Right kidney (tissue), 1 donor: ENCODE data around the gene CCDC85B.

ENCODE experiments used
- DNase-seq: peaks from one replicate; pipeline ENCODE4 v3.0.0-alpha.2; 2016

CCDC85B gene

DNA sequence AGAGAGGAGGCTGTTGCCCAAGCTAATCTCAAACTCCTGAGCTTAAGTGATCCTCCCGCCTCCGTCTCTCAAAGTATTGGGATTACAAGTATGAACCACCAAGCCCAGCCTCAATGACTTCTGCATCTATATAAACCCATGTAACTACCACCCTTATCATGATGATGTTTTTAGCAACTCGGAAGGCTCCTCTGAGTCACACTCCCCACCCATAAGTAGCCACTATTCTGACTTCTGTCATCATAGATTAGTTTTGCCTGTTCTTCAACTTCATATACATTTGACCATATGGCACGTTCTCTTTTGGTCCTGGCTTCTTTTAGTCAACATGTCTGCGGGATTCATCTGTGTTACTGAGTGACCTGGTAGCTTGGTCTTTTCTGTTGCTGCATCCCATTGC lies 16.1 kb downstream of the CCDC85B start:
- no peak for DNase-seq

DNA sequence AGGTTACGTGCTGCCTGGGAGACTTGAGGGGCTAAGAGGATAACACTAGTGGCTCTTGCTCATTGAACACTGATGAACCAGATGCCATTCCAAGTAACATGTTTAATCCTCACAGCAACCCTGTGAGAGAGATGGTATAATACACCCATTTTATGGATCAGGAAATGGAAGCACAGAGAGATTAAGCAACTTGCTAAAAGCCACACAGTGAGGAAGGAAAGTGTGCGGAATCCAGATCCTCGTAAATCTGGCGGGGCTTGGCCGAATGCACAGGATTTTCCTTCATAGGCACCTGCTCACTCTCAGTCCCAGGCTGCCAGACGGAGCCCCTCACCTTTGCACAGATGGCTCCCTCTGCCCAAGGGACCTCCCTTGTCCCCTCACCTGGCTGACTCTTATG lies 17.4 kb downstream of the CCDC85B start:
- DNase-seq = no peak

DNA sequence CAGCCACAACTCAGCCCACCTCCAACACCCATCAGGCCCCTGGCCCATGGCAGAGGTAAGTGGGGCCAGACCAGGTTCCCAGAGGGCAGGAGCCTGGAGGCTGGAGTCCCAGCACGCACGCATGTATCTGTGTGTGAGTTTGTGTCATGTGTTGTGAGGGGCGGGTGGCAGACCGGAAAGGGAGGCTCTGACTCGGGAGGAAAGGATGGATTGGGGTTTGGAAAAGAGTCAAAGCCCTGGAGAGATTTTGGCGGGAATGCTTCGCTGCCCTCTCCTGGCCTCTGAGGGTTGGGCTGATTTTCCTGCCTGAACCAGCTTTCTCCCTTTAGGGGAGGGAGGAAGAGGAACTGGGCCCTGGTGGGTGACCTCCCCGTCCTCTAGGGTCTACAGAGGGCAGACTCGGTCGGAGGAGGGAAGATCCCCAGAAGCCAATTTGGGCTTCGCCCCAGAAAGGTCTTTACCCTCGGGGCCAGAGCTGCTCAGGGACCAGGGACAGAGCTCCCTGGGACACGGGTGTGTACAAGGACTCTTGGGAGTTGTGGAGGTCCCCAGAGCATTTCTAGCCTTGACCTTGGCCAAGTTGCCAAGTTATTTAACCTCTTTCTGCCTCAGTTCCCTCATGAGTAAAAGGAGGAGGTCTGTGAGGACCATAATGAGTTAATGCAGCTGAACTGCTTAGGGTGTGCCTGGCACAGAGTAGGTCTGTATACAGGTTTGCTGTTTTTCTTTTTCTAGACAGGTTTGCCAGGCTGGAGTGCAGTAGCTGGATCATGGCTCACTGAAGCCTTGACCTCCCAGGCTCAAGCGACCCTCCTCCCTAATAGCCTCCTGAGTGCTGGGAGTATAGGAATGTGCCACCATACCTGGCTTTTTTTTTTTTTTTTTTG lies 21.5 kb downstream of the CCDC85B start:
- peak; percentile 37 for DNase-seq

DNA sequence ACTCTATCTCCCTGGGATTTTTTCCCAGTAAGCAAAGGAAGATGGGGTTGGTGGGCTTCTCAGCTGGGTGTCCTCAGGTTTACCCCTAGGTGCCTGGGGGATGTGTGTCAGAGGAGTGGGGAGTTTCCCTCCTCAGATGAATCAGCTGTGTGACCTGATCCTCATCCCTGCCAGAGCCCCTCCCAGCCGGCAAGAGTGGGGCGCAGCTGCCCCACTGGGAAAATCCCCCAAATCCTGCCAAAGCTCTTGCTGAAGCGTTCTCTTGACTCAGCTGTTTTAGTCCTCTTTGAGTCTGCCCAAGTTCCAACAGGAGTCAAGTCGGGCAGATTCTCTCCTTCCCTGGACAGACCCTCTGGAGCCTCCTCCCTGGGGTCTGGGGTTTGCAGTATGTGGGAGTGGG lies 22.4 kb downstream of the CCDC85B start:
- DNase-seq = no peak

DNA sequence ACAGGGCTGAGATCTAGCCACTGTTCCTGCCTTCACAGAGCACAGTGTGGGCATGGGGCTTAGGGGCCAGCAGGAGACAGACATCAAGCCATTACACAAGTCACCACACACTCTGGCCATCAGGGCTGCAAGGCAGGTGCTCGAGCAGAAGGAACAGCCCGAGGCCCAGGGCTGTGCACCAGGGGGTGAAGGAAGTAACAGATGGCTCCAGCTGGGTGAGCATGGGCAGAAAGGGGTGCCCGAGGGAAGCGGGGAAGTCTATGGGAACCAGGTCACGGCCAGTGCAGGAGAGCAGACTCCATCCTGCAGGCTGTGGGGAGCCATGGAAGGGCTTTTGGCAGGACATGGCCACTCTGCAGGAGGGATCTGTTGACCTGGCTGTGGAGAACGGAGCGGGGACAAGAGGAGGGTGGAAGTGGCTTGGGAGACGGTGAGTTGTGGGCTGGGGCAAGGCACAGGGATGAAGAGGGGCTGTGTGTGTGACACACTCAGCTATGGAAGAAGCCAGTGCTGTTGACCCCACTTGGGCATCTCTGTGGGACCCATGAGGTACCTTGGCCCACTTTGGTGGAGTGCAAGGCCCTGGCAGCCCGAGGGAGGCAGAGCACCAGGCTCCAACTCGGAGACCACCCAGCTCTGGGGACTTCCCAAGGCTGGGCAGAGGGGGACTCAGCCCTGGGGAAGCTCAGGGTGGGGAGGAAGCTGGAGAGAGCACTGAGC lies 24.8 kb downstream of the CCDC85B start:
- DNase-seq = no peak

DNA sequence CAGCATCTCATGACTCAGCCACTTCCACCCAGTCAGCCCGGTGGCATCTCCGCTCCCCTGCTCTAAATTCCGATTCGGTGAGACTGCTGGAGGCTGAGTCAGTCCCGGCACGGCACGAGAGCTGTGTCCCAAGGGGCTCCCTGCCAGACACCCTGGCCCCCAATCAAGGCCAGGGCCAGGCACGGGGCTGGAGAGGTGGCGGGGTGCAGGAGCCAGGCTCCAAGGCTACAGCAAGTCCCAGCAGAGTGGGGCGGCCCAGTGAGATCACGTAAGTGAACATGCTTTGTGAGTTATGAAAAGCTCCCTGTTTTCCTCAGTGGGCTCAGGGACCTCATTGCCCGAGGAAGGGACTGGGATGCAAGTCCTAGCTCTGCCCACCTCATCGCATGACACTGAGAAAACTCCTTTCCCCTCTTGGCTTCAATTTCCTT lies 25.4 kb downstream of the CCDC85B start:
- DNase-seq = no peak

DNA sequence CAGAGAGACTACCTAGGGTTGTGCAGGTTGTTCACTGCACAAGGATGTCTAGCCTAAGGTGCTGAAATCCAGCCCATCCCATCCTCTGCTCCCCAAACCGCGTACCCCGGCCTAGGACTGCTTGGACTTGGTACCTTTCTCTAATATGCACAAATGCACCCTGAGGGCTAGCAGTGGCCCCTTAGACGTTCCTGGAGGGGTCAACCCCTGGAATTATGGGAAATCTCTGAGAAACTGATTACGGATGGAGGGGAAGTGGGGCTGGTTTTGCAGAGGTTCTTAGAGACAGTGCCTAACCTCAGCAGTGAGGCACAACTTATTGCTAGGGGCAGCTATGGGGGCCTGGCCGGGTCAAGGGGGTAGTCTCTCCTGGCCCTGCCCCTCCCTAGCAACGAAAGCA lies 25.9 kb downstream of the CCDC85B start:
- no peak for DNase-seq

DNA sequence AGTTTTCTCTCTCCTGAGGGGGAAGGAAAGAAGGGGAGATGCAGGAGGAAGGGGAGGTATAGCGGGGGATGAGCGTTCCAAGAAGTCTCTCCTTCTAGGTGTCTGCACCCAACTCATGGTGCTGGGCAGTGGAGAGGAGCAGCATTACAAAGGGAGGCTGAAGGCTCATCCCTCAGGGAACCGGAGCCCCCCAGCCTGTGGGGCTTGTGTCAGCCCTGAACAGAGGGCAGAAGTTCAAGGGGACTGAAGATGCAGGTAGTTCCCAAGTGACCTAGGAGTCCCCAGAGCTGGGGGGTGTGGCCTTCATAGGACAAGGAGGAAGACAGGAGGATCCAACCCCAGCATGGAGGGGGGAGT lies 26.6 kb downstream of the CCDC85B start:
- no peak for DNase-seq

DNA sequence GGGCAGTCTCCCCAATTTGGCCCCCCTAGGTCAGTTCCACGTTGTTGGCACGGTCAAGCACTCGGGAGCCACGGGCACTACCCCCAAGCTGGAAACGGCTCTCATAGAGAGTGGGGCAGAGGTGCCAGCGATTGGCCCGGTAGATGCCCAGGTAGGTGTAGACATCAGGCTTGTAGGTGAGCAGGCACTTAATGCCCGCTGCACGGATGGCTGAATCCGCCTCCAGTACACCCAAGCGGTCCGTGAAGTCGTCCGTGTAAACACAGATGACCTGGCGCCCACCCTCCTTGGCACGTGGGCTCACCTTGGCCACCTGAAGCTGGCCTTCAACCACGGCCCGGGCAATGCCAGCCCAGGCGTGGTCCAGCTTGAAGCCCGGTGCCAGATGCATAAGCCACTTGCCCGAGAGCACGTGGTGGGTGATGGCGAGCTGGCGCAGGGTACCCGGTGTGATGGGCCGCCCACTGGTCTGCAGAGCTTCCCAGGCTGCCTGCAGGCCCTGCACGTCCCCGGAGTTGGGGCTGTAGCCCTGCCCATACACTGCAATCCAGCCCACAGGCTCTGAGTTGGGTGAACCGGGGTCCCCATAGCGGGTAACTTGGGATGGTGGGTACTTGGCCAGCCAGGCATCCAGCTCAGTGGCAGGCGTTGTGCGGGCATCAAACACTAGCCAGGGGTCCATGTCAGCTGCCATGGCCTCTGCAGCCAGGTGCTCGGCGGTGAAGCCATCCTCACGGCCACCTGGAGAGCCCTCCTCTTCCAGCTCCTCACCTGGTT lies 27.1 kb downstream of the CCDC85B start:
- DNase-seq = no peak

DNA sequence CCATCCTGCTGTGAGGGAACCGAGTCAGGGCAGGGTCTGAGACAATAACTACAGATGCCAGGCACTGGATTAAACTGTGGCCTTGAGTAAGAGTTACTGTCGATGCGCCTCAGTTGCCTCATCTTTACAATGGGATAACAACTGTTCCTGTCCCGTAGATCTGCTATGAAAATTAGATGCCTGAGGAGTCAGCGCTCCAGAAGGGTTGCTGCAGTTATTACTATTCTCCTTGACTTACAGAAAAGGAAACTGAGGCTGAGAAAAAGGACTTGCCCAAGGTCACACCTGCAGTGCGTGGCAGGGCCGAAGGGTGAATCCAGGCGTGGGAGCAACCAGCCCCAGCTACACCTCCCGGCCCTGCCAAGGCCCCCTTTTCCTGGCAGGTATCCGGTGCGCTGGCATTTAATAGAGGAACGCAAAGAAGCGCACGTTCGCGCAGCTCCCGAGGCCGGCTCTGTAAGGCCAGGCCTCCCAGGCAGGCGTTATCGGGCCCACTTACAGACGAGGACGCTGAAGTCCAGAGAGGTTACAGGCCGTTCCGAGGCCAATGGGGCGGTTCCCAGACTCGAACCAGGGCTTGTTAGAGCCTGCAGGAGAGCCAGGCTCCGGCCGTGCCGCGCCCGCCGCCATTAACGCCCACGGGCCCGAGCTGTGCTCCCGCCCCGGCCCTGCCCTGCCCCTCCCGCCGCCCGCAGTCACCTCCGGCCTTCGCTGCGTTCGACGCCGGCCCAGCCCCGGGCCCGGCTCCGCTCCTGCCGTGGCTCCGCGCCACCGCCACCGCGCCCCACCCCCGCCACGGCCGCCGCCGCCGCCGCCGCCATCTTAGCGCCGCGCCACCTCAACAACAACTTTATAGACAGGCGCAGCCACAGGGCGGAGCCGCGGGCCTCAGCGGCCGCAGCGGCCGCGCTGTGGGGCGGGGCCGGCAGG lies 28.0 kb downstream of the CCDC85B start, which contains the start of gene C11orf68:
TSS of gene C11orf68 (minus strand) at position 852 of the 930 bp plus-strand sequence. CDS start at position 821, 31 bp downstream.
- peak; percentile 67 for DNase-seq

DNA sequence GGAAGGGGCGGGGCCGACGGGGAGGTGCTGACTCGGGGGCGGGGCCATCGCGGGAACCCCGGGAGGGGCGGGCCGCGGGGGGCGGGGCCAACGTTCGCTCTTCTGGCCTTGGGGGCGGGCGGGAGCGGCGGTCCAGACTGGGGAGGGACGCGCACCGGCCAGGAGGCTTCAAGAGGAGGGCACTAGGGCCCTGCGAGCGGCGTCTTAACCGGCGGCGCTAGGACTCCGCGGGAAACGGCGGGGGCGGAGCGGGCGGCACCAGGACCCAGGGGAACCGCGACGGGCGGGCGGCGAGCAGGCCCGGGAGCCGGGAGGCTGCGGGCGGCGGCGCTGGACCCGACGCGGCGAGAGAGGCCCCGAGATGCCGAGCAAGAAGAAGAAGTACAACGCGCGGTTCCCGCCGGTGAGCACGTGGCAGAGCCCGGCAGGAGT lies 28.7 kb downstream of the CCDC85B start, which contains the start of gene DRAP1:
TSS of gene DRAP1 (plus strand) at position 286 of the 432 bp plus-strand sequence. CDS start at position 362, 76 bp downstream.
- DNase-seq = peak; percentile 88

DNA sequence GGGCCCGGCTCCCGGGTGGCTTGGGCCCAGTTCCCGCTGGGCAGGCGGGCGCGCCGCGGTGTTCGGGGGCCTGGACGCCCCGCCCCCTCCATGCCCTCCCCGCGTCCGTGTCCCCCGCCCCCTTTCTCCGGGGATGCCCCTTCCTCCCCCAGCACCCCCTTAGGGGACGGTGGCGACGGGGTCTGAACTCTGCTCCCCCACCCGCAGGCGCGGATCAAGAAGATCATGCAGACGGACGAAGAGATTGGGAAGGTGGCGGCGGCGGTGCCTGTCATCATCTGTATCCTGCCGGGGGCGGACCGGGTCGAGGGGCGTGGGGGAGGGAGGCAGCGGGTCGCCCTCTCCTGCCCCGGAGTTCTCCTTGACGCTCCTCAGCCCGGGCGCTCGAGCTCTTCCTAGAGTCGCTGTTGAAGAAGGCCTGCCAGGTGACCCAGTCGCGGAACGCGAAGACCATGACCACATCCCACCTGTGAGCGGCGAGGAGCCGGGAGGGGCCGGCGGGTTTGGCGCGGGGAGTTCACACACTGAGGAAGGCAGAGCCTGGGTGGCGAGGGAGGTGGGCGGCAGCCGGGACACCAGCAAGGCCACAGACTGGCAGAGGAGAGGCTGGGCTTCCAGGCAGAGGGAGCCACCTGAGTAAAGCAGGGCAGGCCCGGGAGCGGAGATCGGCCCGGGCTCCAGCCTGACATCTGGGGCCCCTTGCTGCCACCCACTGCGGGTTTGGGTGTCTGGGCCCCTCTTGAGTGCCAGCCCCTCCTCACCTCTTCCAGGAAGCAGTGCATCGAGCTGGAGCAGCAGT lies 29.3 kb downstream of the CCDC85B start:
- DNase-seq = peak; percentile 56

DNA sequence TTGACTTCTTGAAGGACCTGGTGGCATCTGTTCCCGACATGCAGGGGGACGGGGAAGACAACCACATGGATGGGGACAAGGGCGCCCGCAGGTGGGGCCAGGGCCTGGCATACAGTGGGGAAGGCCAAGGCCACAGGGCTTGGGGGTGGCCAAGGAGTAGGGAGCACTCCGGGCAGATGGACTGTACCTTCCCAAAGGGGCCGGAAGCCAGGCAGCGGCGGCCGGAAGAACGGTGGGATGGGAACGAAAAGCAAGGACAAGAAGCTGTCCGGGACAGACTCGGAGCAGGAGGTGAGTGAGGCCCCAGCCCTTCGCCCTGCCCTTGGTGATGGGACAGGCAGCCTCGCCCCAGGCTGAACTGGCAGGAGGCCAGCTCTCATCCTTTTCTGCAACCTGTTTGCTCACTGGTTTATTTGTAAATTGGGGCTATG lies 29.9 kb downstream of the CCDC85B start:
- DNase-seq = no peak

DNA sequence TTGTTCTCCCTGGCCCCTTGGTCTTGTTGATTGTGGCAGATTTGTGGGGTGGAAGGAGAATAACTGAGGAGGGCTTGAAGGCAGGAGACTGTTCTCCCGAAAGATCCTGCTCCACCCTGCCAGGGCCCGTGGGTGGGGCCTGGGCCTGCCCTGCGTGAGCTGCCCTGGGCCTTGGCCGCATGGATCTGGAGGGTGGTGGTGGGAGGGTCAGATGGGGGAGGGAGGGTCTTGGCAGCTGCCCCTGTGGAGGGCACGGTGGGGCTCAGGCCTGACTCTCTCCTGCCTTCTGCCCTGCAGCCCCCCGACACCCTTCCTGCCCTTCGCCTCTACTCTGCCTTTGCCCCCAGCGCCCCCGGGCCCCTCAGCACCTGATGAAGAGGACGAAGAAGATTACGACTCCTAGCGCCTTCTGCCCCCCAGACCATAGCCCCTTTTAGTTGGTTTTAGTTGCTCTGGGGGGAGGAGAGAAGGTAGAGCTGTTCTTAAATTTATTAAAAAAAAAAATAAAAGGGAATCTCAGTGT lies 30.6 kb downstream of the CCDC85B start:
- no peak for DNase-seq

DNA sequence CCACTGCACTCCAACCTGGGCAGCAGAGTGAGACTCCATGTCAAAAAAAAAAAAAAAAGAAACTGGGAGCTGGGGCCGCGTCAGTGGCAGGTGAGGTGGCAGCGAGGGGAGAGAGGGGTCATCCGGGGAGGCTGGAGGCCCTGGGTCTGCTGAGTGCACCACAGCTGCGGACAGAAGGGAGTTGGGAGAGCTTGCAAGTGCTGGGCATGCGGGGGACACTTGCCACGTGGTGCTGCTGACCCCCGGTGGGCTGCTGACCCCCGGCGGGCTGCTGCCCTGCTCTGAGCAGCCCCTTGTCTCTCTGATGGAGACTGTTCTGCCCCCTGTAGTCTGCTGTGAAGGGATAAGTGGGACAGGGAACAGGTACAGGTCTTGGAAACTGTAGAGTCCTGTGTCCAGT lies 31.4 kb downstream of the CCDC85B start:
- no peak for DNase-seq

DNA sequence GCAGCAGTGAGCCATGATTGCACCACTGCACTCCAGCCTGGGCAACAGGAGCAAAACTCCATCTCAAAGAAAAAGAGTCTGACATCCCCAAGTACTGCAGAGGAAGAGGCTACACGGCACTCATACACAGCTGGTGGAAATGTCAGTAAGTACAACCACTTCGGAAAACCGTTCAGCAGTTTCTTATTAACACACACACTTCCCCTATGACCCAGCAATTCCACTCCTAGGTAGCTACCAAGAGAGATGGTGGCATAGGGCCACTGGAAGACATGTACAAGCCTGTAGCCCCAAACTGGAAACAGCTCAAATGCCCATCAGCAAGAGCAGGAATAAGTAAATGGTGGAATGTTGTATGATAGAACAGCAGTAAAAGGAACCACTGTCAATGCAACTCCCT lies 32.1 kb downstream of the CCDC85B start:
- DNase-seq = no peak

DNA sequence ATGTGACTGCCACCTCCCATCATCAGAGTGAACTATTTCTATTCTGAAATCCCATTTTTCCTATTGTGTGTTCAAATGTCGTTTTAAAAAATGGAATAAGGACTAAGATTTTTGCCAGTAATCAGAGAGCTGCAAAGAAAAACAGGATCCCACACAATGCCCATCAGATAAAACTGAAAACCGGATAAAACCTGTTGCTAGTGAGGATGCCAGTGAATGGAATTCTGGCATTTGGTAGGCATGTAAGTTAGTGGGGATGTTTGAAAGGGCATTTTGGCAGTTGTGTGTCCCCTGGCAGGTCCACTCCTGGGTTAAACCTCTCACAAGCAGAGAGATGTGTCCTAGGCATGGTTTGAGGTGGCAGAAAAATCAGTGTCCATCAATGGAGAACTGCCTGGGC lies 34.9 kb downstream of the CCDC85B start:
- DNase-seq = no peak

DNA sequence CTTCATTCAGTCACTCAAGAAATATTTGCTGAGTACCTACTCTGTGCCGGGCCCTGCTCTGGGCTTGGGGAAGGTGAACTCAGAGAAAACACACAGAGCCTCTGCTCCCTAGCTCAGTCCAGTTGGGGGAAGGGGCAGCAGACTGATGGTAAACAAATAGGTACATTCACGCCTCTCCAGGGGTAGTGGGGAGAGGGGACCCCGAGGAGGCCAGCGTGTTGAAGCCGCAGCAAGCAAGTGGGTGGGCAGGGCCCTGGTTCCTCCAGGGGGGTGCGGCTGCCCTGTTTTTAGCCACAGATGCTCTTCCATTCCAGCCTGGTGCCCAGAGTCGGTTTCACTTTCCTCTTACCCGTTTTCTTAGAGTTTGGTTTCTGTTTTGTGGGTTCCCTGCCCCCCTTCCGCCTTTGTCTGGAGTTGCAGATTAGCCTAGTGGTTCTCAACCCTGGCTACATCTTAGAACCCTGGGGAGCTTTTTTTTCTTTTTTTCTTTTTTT lies 37.5 kb downstream of the CCDC85B start:
- no peak for DNase-seq

DNA sequence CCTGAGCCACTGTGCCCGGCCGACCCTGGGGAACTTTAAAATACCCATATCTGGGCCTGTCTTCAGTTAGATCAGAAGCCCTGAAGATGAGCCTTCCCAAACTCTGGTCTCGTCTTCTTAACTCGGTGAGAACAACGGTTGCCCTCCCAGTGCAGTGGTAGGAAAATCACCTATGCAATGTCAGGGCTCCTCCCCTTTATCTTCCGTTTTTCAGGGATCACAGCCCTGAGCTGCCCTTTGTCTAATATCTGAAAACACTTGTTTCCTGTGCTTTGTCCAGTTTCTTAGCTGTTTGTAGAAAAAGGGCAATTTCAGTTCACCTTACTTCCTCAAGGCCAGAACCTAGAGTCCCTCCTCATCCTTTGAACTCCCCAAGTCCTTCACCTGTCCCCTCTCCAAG lies 38.2 kb downstream of the CCDC85B start:
- no peak for DNase-seq
